ENCODE measurements around the gene MLH3.
A peak's percentile ranks its signal among the peaks of the same experiment; 100 is the strongest.

The MLH3 gene

GRCh38 chr14:75088153-75088552 is 36.9 kb upstream of the MLH3 start:
- H3K36me3 ChIP-seq (ENCODE audit: control insufficient read depth in 2 of 2, insufficient read depth in 2 of 2, low read length in 2 of 2), result peaks cover 38 to 50% of the 10 kb centered on the region in 2 donors

GRCh38 chr14:75084513-75084912 is 33.2 kb upstream of the MLH3 start:
- H3K9ac ChIP-seq (ENCODE audit: low read length in 2 of 2), result no peak overlapping the region
- no peaks in the 10 kb centered on the region for H3K9me3 ChIP-seq (ENCODE audit: control insufficient read depth in 2 of 2, low read length in 2 of 2)
- H3K27me3 ChIP-seq (ENCODE audit: control insufficient read depth in 1 of 2, insufficient read depth in 2 of 2, low read length in 2 of 2), result no peaks in the 10 kb centered on the region
- H3K4me3 ChIP-seq (ENCODE audit: low read length in 2 of 2), result no peak overlapping the region
- no peak overlapping the region for H3K27ac ChIP-seq (ENCODE audit: low read length)
- peaks cover 30 to 41% of the 10 kb centered on the region in 2 donors for H3K36me3 ChIP-seq (ENCODE audit: control insufficient read depth in 2 of 2, insufficient read depth in 2 of 2, low read length in 2 of 2)
- H3K4me1 ChIP-seq (ENCODE audit: control insufficient read depth, insufficient read depth, low read length), result peaks cover 12% of the 10 kb centered on the region

More at GRCh38 chr14:75088153-75088552, 36.9 kb upstream of the MLH3 start:
- H3K27ac ChIP-seq (ENCODE audit: low read length), result no peak overlapping the region
- no peaks in the 10 kb centered on the region for H3K4me1 ChIP-seq (ENCODE audit: control insufficient read depth, insufficient read depth, low read length)
- no peak overlapping the region for H3K9ac ChIP-seq (ENCODE audit: low read length in 2 of 2)
- H3K4me3 ChIP-seq (ENCODE audit: low read length in 2 of 2), result no peak overlapping the region
- H3K27me3 ChIP-seq (ENCODE audit: control insufficient read depth in 1 of 2, insufficient read depth in 2 of 2, low read length in 2 of 2), result no peaks in the 10 kb centered on the region
- no peaks in the 10 kb centered on the region for H3K9me3 ChIP-seq (ENCODE audit: control insufficient read depth in 2 of 2, low read length in 2 of 2)

GRCh38 chr14:75083271-75083670 is 32.0 kb upstream of the MLH3 start:
- H3K9me3 ChIP-seq (ENCODE audit: control insufficient read depth in 2 of 2, low read length in 2 of 2), result no peaks in the 10 kb centered on the region
- H3K4me1 ChIP-seq (ENCODE audit: control insufficient read depth, insufficient read depth, low read length), result peaks cover 12% of the 10 kb centered on the region
- H3K27ac ChIP-seq (ENCODE audit: low read length), result no peak overlapping the region
- no peaks in the 10 kb centered on the region for H3K27me3 ChIP-seq (ENCODE audit: control insufficient read depth in 1 of 2, insufficient read depth in 2 of 2, low read length in 2 of 2)
- H3K4me3 ChIP-seq (ENCODE audit: low read length in 2 of 2), result no peak overlapping the region
- H3K9ac ChIP-seq (ENCODE audit: low read length in 2 of 2), result peak overlapping the region in 1 of 2 donors; percentile 29
- H3K36me3 ChIP-seq (ENCODE audit: control insufficient read depth in 2 of 2, insufficient read depth in 2 of 2, low read length in 2 of 2), result peaks cover 29 to 35% of the 10 kb centered on the region in 2 donors

- H3K9me3 ChIP-seq (ENCODE audit: control insufficient read depth in 2 of 2, low read length in 2 of 2), result no peaks in the 10 kb centered on the region
- peak overlapping the region; percentile 53 for H3K27ac ChIP-seq (ENCODE audit: low read length)
- H3K9ac ChIP-seq (ENCODE audit: low read length in 2 of 2), result no peak overlapping the region
- H3K4me3 ChIP-seq (ENCODE audit: low read length in 2 of 2), result no peak overlapping the region
- no peaks in the 10 kb centered on the region for H3K27me3 ChIP-seq (ENCODE audit: control insufficient read depth in 1 of 2, insufficient read depth in 2 of 2, low read length in 2 of 2)
- H3K36me3 ChIP-seq (ENCODE audit: control insufficient read depth in 2 of 2, insufficient read depth in 2 of 2, low read length in 2 of 2), result peaks cover 13 to 24% of the 10 kb centered on the region in 2 donors
- H3K4me1 ChIP-seq (ENCODE audit: control insufficient read depth, insufficient read depth, low read length), result peaks cover 12% of the 10 kb centered on the region
These were observed 30.5 kb upstream of the MLH3 start for GRCh38 chr14:75081660-75082229.

GRCh38 chr14:75079521-75079920 is 28.3 kb upstream of the MLH3 start:
- H3K27ac ChIP-seq (ENCODE audit: low read length), result no peak overlapping the region

GRCh38 chr14:75077794-75078193 is 26.5 kb upstream of the MLH3 start:
- H3K27me3 ChIP-seq (ENCODE audit: control insufficient read depth in 1 of 2, insufficient read depth in 2 of 2, low read length in 2 of 2), result no peaks in the 10 kb centered on the region
- H3K9ac ChIP-seq (ENCODE audit: low read length in 2 of 2), result no peak overlapping the region
- H3K4me1 ChIP-seq (ENCODE audit: control insufficient read depth, insufficient read depth, low read length), result peaks cover 12% of the 10 kb centered on the region
- no peak overlapping the region for H3K4me3 ChIP-seq (ENCODE audit: low read length in 2 of 2)
- no peaks in the 10 kb centered on the region for H3K9me3 ChIP-seq (ENCODE audit: control insufficient read depth in 2 of 2, low read length in 2 of 2)
- H3K36me3 ChIP-seq (ENCODE audit: control insufficient read depth in 2 of 2, insufficient read depth in 2 of 2, low read length in 2 of 2), result no peaks in the 10 kb centered on the region
- no peak overlapping the region for H3K27ac ChIP-seq (ENCODE audit: low read length)

More at GRCh38 chr14:75079521-75079920, 28.3 kb upstream of the MLH3 start:
- Histone ChIP-seq H3K4me3 (ENCODE audit: low read length in 2 of 2) (no peak overlapping the region), H3K9me3 (ENCODE audit: control insufficient read depth in 2 of 2, low read length in 2 of 2) (no peaks in the 10 kb centered on the region), H3K27me3 (ENCODE audit: control insufficient read depth in 1 of 2, insufficient read depth in 2 of 2, low read length in 2 of 2) (no peaks in the 10 kb centered on the region), H3K4me1 (ENCODE audit: control insufficient read depth, insufficient read depth, low read length) (peaks cover 12% of the 10 kb centered on the region), H3K9ac (ENCODE audit: low read length in 2 of 2) (no peak overlapping the region), H3K36me3 (ENCODE audit: control insufficient read depth in 2 of 2, insufficient read depth in 2 of 2, low read length in 2 of 2) (peaks cover 7 to 11% of the 10 kb centered on the region in 2 donors)

GRCh38 chr14:75070383-75070782 is 19.1 kb upstream of the MLH3 start:
- Histone ChIP-seq H3K9me3 (ENCODE audit: control insufficient read depth in 2 of 2, low read length in 2 of 2) (no peaks in the 10 kb centered on the region), H3K27me3 (ENCODE audit: control insufficient read depth in 1 of 2, insufficient read depth in 2 of 2, low read length in 2 of 2) (no peaks in the 10 kb centered on the region), H3K4me3 (ENCODE audit: low read length in 2 of 2) (peak overlapping the region; percentile 81 to 88), H3K9ac (ENCODE audit: low read length in 2 of 2) (peak overlapping the region; percentile 86 to 90), H3K4me1 (ENCODE audit: control insufficient read depth, insufficient read depth, low read length) (peaks cover 28% of the 10 kb centered on the region), H3K27ac (ENCODE audit: low read length) (peak overlapping the region; percentile 96), H3K36me3 (ENCODE audit: control insufficient read depth in 2 of 2, insufficient read depth in 2 of 2, low read length in 2 of 2) (no peaks in the 10 kb centered on the region)

- Histone ChIP-seq H3K4me3 (ENCODE audit: low read length in 2 of 2) (peak overlapping the region; percentile 81 to 88), H3K9me3 (ENCODE audit: control insufficient read depth in 2 of 2, low read length in 2 of 2) (no peaks in the 10 kb centered on the region), H3K36me3 (ENCODE audit: control insufficient read depth in 2 of 2, insufficient read depth in 2 of 2, low read length in 2 of 2) (no peaks in the 10 kb centered on the region), H3K27ac (ENCODE audit: low read length) (peak overlapping the region; percentile 96), H3K27me3 (ENCODE audit: control insufficient read depth in 1 of 2, insufficient read depth in 2 of 2, low read length in 2 of 2) (no peaks in the 10 kb centered on the region), H3K9ac (ENCODE audit: low read length in 2 of 2) (peak overlapping the region; percentile 86 to 90), H3K4me1 (ENCODE audit: control insufficient read depth, insufficient read depth, low read length) (peaks cover 28% of the 10 kb centered on the region)
These were observed 18.5 kb upstream of the MLH3 start for GRCh38 chr14:75069811-75070145.

- H3K27me3 ChIP-seq (ENCODE audit: control insufficient read depth in 1 of 2, insufficient read depth in 2 of 2, low read length in 2 of 2), result no peaks in the 10 kb centered on the region
- peak within 1 kb of the TSS; percentile 96 for H3K27ac ChIP-seq (ENCODE audit: low read length)
- peaks cover 29% of the 10 kb centered on the region for H3K4me1 ChIP-seq (ENCODE audit: control insufficient read depth, insufficient read depth, low read length)
- peak within 1 kb of the TSS; percentile 86 to 90 for H3K9ac ChIP-seq (ENCODE audit: low read length in 2 of 2)
- no peaks in the 10 kb centered on the region for H3K36me3 ChIP-seq (ENCODE audit: control insufficient read depth in 2 of 2, insufficient read depth in 2 of 2, low read length in 2 of 2)
- H3K9me3 ChIP-seq (ENCODE audit: control insufficient read depth in 2 of 2, low read length in 2 of 2), result no peaks in the 10 kb centered on the region
- peak within 1 kb of the TSS; percentile 81 to 88 for H3K4me3 ChIP-seq (ENCODE audit: low read length in 2 of 2)
These were observed 18.0 kb upstream of the MLH3 start, which contains the start of gene ZC2HC1C for GRCh38 chr14:75069121-75069810. ZC2HC1C (plus strand) TSS chr14:75069641; CDS start chr14:75070574, 933 bp downstream.

GRCh38 chr14:75068294-75069120 is 17.2 kb upstream of the MLH3 start:
- peak overlapping the region; percentile 81 to 88 for H3K4me3 ChIP-seq (ENCODE audit: low read length in 2 of 2)
- H3K27ac ChIP-seq (ENCODE audit: low read length), result peak overlapping the region; percentile 96
- H3K4me1 ChIP-seq (ENCODE audit: control insufficient read depth, insufficient read depth, low read length), result peaks cover 34% of the 10 kb centered on the region
- peak overlapping the region; percentile 86 to 90 for H3K9ac ChIP-seq (ENCODE audit: low read length in 2 of 2)
- H3K27me3 ChIP-seq (ENCODE audit: control insufficient read depth in 1 of 2, insufficient read depth in 2 of 2, low read length in 2 of 2), result no peaks in the 10 kb centered on the region
- no peaks in the 10 kb centered on the region for H3K36me3 ChIP-seq (ENCODE audit: control insufficient read depth in 2 of 2, insufficient read depth in 2 of 2, low read length in 2 of 2)
- no peaks in the 10 kb centered on the region for H3K9me3 ChIP-seq (ENCODE audit: control insufficient read depth in 2 of 2, low read length in 2 of 2)
